Activated CD8-positive, alpha-beta T cell treated with anti-CD3 and anti-CD28 coated beads for 36 hours (primary cell): Measurements from ENCODE around the gene SLC22A12. TPM values are rescaled to one million over a fixed set of nuclear protein-coding genes. Genes with fewer than 3 reads are reported as not detected.

Experiments used
- ATAC-seq: fragments of 200-7000 bp; cut with Tn5 transposase; one replicate; pipeline ENCODE4 v1.10.0; 2021; ENCODE audit warnings: mild to moderate bottlenecking, moderate library complexity
- CTCF ChIA-PET: fragments of 350-600 bp; sonication (Branson Sonifier 250); formaldehyde crosslinking; loops from one replicate; lab custom pipeline; 2021; ENCODE audit warnings: antibody characterized with exemption; lab: Charles Lee
- POLR2A ChIA-PET: fragments of 350-600 bp; sonication (Branson Sonifier 250); formaldehyde crosslinking; loops from one replicate; lab custom pipeline; 2021; ENCODE audit warnings: antibody characterized with exemption; lab: Charles Lee
- DNase-seq: peaks from one replicate; pipeline ENCODE4 v3.0.0-alpha.2; 2020
- H3K27ac Mint-ChIP-seq: one replicate; pipeline ENCODE4 v1.8.0; 2021; ENCODE audit warnings: mild to moderate bottlenecking, mixed read lengths
- H3K27me3 Mint-ChIP-seq: one replicate; pipeline ENCODE4 v1.8.0; 2021; ENCODE audit warnings: mixed read lengths
- H3K36me3 Mint-ChIP-seq: one replicate; pipeline ENCODE4 v1.8.0; 2021; ENCODE audit warnings: low read depth, mixed read lengths
- H3K4me1 Mint-ChIP-seq: one replicate; pipeline ENCODE4 v1.8.0; 2021; ENCODE audit warnings: low read depth, mixed read lengths
- H3K4me3 Mint-ChIP-seq: one replicate; pipeline ENCODE4 v1.8.0; 2021; ENCODE audit warnings: mild to moderate bottlenecking, moderate library complexity, mixed read lengths
- H3K9me3 Mint-ChIP-seq: one replicate; pipeline ENCODE4 v1.8.0; 2021; ENCODE audit warnings: mixed read lengths
- CTCF ChIP-seq: fragments of 200-600 bp; IDR thresholded peaks from one replicate; pipeline ENCODE4 v1.8.0; 2022; ENCODE audit warnings: antibody characterized with exemption, mild to moderate bottlenecking
- intact Hi-C: fragments of 100-400 bp; cut with micrococcal nuclease; formaldehyde crosslinking; loops from one replicate; pipeline ENCODE4 v1.10.0; 2022
- total RNA-seq, 2 experiments: library from RNA; stranded (reverse); gene quantifications; one replicate each; pipeline ENCODE4 v1.2.3, GENCODE V29; 2021

The SLC22A12 gene
- total RNA-seq, 2 experiments from 2014 or later, result not detected

DNA sequence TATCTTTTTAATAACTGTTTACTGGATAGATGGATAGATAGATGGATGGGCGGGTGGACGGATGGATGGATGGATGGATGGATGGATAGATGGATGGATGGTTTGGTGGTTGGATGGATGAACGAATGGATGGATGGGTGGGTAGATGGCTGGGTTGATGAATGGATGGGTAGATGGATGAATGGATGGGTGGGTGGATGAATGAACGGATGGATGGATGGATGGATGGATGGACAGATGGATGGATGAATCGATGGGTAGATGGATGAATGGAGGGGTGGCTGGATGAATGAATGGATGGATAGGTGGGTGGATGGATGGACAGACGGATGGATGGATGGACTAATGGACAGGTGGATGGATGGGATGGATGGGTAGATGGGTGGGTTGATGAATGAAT is 13.8 kb upstream of the SLC22A12 start:
- ChIA-PET CTCF (interaction anchor here (1.2 kb wide), 1 partner anchor 49 kb away, joined by 3 read pairs; no protein-coding TSS in a partner anchor), POLR2A (no interaction called here)
- no peaks in the 10 kb centered on the region for H3K4me1 Mint-ChIP-seq
- peaks cover 3% of the 10 kb centered on the region for H3K27me3 Mint-ChIP-seq
- H3K27ac Mint-ChIP-seq, result no peak overlapping the region
- DNase-seq, result no peak
- TF ChIP-seq CTCF, result no peak
- intact Hi-C loops, result no loop called here
- no peak overlapping the region for H3K4me3 Mint-ChIP-seq
- no peaks in the 10 kb centered on the region for H3K36me3 Mint-ChIP-seq
- ATAC-seq, result no peak
- no peaks in the 10 kb centered on the region for H3K9me3 Mint-ChIP-seq

DNA sequence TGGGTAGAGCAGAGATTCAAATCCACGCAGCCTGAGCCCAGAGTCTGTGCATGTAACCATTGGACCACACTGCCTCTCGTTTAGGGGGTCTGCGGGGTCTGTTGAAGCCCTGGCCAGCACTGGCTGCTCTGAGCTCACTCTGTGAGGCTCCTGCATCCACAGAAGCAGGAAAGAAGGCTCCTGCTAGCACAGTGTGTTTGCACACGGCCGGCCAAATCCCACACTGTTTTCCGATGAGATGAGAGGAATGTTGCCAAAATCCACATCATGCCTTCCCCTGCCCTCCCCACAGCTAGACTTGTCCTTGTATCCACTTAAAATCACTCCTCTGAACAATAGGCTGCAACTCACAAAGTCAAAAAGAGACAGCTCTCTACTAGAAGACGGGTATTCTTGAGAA is 10.6 kb upstream of the SLC22A12 start:
- CTCF ChIA-PET, result interaction anchor here (1.2 to 1.5 kb wide), 2 partner anchors 15 to 71 kb away, joined by 3 to 6 read pairs; no protein-coding TSS in a partner anchor
- ATAC-seq (no peak), DNase-seq (no peak)
- no peak overlapping the region for H3K27ac Mint-ChIP-seq
- no peaks in the 10 kb centered on the region for H3K27me3 Mint-ChIP-seq
- TF ChIP-seq CTCF, result no peak
- H3K4me3 Mint-ChIP-seq, result no peak overlapping the region
- H3K4me1 Mint-ChIP-seq, result no peaks in the 10 kb centered on the region
- H3K9me3 Mint-ChIP-seq, result no peaks in the 10 kb centered on the region
- intact Hi-C loops, result no loop called here
- POLR2A ChIA-PET, result interaction anchor here (0.5 to 1.1 kb wide), 2 partner anchors 9 to 55 kb away, joined by 3 read pairs; no protein-coding TSS in a partner anchor
- no peaks in the 10 kb centered on the region for H3K36me3 Mint-ChIP-seq

DNA sequence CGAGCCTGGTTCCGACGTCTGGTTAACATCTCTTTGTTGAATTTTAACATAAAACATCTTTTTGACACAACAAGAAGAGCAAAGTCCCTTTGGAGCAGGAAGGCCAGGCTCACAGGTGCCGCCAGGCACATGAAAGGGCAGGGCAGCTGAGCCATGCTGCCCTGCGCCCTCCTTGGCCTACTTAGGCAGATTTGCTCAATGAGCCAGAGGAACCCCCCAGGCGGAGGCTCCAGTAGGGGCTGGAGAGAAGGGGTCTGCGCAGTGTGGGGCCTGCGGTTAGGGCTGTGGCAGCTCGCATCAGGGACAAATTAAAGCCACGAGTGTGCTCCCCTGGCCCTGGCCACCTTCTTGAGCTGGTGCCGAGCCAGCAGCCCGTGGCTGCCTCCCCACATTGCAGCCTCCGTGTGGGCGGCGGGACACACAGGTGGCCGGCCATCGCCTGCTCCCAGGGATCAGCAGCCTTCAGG is 9.9 kb upstream of the SLC22A12 start:
- no peak overlapping the region for H3K27ac Mint-ChIP-seq
- no peak for ATAC-seq
- H3K9me3 Mint-ChIP-seq, result no peaks in the 10 kb centered on the region
- no peaks in the 10 kb centered on the region for H3K4me1 Mint-ChIP-seq
- ChIA-PET CTCF (interaction anchor here (1.2 to 1.5 kb wide), 2 partner anchors 16 to 70 kb away, joined by 3 to 6 read pairs; no protein-coding TSS in a partner anchor), POLR2A (interaction anchor here (1.1 kb wide), 1 partner anchor 9 kb away, joined by 3 read pairs; no protein-coding TSS in a partner anchor)
- DNase-seq, result no peak
- no peak for TF ChIP-seq CTCF
- no peaks in the 10 kb centered on the region for H3K27me3 Mint-ChIP-seq
- H3K4me3 Mint-ChIP-seq, result no peak overlapping the region
- intact Hi-C loops, result no loop called here
- H3K36me3 Mint-ChIP-seq, result no peaks in the 10 kb centered on the region

DNA sequence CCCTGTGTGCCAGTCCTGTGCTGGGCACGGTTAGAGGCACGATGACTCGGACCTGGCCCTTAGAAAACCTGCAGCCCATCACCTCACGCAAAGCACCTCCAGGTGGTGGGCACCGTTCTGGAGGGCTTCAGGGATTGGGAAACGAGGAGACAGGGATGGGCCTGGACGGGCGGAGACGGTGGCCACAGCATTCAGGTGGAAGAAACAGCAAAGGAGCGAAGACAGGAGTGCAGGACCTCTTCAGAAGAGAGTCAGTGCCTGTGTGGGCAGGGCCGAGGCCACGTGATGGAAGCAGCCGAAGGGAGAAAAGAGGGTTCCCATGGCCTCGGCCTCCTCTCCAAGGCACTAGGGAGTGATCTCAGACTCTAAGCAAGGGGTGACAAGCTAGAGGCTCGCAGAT is 8.1 kb upstream of the SLC22A12 start:
- Mint-ChIP-seq H3K27ac (no peak overlapping the region), H3K4me3 (no peak overlapping the region), H3K4me1 (no peaks in the 10 kb centered on the region), H3K9me3 (peaks cover 2% of the 10 kb centered on the region), H3K36me3 (no peaks in the 10 kb centered on the region), H3K27me3 (peaks cover 1% of the 10 kb centered on the region)
- no peak for DNase-seq
- intact Hi-C loops, result no loop called here
- ChIA-PET CTCF (no interaction called here), POLR2A (no interaction called here)
- no peak for TF ChIP-seq CTCF
- ATAC-seq, result no peak

GRCh38 chr11:64583296-64584262 is 7.4 kb upstream of the SLC22A12 start:
- H3K9me3 Mint-ChIP-seq, result peaks cover 9% of the 10 kb centered on the region
- ChIA-PET CTCF (no interaction called here), POLR2A (no interaction called here)
- no peak for DNase-seq
- no peaks in the 10 kb centered on the region for H3K36me3 Mint-ChIP-seq
- peaks cover 7% of the 10 kb centered on the region for H3K27me3 Mint-ChIP-seq
- H3K27ac Mint-ChIP-seq, result no peak overlapping the region
- TF ChIP-seq CTCF, result no peak
- H3K4me3 Mint-ChIP-seq, result no peak overlapping the region
- ATAC-seq, result no peak
- intact Hi-C loops, result no loop called here
- H3K4me1 Mint-ChIP-seq, result no peaks in the 10 kb centered on the region
